DMS114 treated with DMSO at 0.1 percent for 48 hours (cell line): ENCODE measurements around the gene PAM16.
"Not testable (repeated sequence)": the region's sequence is repeated elsewhere in the genome, so short reads cannot be mapped to it uniquely, and the experiment has no call there.

ENCODE experiments used
- DNase-seq: peaks from one replicate; lab custom pipeline; 2025; ENCODE audit not compliant: unreplicated experiment; lab: John Stamatoyannopoulos, UW

The PAM16 gene

DNA sequence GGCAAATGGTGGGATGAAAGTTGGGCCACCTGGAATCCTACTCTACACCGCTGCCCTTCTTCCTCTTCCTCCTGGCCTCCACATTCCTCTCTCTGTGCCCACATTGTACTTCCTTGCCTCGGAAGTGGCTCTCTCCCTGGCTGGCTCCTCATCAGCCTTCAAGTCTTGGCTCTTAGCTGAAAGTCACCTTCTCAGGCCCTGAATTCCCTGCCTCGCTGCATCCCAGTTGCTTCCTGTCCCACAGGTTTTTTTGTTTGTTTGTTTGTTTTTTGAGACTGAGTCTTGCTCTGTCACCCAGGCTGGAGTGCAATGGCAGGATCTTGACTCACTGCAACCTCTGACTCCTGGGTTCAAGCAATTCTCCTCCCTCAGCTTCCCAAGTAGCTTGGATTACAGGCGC is 2.6 kb upstream of the PAM16 start:
- no peak for DNase-seq

DNA sequence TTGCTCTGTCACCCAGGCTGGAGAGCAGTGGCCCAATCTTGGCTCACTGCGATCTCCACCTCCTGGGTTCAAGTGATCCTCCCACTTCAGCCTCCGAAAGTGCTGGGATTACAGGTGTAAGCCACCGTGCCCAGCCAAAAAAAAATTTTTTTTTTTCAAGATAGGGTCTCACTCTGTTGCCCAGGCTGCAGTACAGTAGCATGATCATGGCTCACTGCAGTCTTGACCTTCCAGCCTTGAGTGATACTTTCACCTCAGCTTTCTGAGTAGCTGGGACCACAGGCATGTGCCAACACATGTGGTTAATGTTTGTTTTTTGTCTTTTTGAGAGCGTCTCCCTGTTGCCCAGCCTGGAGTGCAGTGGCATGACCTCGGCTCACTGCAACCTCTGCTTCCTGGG is 1.7 kb upstream of the PAM16 start:
- no peak for DNase-seq

DNA sequence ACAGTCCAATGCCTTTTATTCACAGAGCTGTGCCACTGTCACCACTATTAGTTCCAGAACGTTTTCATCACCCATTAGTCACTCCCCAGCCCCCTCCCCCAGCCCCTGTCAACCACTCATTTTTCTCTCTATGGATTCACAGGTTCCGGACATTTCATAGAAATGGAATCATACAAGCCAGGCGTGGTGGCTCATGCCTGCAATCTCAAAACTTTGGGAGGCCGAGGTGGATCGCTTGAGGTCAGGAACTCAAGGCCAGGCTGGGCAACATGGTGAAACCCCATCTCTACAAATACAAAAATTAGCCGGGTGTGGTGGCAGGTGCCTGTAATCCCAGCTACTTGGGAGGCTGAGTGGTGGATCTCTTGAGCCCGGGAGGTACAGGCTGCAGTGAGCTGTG is 759 bp upstream of the PAM16 start:
- no peak for DNase-seq

DNA sequence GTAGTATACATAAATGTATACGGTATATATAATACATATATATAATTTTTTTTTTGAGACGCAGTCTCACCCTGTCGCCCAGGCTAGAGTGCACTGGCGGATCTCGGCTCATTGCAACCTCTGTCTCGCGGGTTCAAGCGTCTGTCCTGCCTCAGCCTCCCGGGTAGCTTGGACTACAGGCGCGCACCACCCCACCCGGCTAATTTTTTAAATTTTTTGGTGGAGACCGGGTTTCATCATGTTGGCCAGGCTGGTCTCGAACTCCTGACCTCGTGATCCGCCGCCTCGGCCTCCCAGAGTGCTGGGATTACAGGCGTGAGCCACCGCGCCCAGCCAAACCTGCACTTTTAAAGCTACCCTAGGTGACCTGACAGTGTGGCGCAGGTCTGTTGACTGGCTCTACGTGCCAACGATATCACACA is 745 bp downstream of the PAM16 start:
- DNase-seq: no peak

DNA sequence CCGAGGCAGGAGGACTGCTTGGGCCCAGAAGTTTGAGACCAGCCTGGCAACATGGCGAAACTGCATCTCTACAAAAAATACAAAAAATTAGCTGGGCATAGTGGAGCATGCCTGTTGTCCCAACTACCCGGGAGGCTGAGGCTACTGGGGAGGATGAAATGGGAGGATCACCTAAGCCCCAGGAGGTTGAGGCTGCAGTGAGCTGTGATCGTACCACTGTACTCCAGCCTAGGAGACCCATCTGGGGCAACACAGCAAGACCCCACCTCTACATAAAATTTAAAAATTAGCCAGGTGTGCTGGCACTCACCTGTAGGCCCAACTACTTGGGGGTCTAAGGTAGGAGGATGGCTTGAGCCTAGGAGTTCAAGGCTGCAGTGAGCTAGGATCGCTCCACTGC is 1.8 kb downstream of the PAM16 start:
- DNase-seq: no peak

DNA sequence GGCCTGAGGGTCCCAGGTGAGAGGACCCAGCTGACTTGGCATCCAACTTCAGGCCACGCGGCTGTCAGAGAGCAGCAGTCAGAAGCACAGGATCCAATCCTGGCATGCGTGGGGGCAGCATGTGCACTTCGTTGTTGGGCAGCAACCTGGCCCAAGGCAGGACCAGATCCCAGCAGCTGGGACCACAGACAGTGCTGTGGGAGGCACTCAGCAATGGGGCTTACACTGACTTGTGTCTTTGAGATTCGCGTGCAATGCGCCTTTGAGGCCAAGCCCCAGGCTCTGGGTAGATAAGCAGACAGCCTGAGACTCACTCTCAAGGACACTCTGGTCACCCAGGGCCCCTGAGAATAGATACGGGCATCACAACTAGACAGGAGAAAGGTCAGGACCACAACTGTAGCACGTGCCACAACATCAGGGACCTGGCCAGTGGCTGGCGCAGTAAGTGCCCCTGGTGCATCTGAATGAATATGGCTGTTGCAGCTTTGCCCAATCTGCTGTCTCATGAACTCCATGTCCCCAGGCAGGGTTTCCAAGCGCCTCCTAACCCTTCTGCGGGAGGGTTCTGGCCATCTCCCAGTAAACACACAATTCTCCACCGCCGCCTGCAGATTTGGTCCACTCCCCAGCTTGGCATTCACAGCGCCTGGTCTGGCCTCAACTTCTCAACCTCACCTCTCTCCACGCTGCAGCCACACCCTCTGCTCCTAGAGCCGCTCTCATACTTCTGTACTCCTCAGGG is 3.2 kb downstream of the PAM16 start:
- DNase-seq: no peak

DNA sequence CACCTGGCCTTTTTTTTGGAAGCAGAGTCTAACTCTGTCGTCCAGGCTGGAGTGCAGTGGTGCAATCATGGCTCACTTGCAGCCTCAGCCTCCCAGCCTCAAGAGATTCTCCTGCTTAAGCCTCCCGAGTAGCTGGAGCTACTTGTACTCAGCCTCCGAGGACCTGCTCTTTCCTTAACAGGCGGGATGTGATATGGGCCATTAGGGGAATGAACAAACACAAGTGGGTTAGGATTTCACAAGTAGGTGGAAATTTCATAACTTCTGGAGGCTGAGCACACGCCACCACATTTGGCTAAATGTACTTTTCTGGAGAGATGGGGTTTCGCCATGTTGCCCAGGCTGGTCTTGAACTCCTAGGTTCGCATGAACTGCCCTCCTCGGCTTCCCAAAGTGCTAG is 4.1 kb downstream of the PAM16 start:
- no peak for DNase-seq

DNA sequence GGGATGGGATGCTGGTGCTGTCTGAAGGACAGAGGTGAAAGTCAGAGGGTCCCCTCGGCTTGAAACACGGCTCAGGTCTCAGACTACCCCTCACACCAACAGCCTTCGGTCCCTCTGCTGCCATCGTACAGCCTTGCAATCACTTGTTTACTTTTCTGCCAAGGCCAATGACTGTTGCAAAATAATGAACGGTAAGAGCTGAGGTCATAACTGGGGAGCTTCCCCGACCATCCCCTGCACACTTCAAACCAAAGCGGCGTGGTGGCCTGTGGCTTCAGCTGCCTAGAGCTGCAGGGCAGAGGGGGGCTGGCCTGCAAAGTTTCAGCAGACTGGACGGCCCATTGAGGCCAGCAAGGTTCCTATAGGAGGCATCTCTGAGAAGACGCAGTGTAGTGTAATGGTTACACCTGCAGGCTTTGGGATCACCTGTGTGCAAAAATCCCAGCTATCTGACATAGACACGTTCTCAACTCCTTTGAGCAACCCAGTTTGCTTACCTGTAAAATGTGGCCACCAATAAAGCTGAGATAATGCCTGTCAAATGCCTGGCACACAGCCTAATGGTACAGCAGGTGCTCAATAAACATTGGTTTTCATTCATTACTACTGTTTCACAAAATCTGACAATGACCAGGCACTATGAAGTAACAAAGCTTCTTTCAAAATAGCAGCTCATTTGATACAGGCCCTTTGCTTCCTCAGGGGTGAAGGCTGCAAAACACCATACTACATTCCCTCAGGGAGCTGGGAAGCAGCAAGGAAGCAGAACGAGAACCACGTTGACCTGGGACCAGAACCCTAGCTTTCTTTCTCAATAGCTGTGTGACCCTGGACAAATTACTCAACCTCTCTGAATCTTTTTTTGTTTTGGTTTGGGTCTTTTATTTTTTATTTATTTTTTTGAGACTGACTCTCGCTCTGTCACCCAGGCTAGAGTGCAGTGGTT is 5.0 kb downstream of the PAM16 start:
- no peak for DNase-seq

DNA sequence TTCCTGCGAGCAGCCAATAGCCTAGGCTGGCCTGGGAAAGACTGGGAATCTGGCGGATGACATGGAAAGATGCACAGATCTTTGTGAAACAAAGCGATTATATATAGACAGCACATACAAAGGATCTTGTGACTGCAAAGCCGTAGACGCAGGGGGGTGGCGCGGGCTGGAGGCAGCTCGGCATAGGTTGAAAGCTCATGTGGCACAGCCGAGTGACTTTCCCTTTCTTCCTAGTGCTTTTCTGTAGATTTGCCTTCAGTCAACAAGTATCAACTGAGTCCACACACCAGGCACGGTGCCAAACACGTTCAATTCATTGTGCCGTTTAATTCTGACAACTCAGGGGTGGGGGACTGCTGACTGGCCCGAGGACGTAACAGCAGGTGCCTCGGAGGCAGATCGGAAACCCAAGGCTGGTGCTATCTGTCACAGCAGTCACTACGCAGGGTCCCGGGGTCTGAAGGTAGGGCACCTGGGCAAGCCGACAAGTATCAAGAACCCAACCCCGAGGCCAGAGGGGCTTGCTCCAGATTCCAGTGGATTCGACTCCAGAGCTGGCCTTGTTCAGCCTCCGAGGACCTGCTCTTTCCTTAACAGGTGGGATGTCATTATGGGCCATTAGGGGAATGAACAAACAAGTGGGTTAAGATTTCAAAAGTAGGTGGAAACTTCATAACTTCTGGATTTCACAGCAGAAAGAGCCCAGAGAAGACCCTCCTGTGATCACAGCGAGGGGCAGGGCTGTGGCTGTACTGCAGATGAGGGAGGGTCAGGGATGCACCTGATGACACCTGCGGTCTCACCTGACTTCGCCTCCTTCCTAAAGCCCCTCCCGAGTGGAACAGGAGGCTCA is 5.9 kb downstream of the PAM16 start:
- DNase-seq: no peak

DNA sequence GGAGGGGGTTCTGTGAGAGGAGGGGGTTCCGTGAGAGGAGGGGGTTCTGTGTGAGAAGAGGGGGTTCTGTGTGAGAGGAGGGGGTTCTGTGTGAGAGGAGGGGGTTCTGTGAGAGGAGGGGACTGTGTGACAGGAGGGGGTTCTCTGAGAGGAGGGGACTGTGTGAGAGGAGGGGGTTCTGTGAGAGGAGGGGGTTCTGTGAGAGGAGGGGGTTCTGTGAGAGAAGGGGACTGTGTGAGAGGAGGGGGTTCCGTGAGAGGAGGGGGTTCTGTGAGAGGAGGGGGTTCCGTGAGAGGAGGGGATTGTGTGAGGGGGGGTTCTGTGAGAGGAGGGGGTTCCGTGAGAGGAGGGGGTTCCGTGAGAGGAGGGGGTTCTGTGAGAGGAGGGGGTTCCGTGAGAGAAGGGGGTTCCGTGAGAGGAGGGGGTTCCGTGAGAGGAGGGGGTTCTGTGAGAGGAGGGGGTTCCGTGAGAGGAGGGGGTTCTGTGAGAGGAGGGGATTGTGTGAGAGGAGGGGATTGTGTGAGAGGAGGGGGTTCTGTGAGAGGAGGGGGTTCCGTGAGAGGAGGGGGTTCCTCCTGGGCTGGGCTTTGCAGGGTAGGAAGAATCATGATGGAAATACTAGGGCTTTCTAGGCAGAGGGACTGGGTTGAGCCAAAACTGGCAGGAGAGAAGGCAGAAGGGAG is 6.7 kb downstream of the PAM16 start:
- not testable (repeated sequence) for DNase-seq

DNA sequence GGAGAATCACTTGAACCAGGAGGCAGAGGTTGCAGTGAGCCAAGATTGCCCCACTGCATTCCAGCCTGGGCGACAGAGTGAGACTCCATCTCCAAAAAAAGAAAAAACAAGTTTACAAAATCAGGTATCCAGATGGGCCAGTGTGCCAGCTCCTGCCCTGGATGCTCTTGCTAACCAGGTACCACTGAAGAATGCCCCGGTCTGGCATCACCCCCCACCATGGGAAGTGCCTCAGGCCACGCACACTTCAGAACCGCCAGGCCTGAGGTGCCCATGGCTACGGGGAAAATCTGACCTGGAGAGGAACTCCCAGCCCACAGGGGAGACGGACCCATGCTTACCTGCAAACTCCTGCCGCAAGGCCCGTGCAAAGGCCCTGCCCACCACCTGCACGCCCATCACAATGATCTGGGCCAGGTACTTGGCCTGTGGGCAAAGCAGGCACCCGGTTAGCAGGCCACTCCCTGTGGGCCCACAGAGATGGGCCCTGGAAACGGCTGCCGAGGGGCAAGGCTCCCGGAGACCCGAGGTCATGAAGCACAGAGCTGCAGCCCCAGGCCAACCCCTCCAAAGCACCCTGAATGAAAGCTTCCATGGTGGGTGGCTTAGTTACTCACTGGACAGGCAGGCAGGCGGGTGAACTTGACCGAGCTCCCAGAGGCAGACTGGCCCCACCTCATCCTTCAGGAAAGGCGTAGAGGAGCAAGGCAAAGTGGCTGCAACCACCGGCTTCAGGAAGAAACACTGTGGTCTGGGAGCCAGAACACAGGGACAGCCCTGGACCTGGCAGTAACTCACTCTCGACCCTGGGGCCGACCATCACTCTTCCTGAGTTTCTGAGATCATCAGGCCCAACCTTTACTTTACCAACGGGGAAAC is 8.0 kb downstream of the PAM16 start:
- DNase-seq: no peak

DNA sequence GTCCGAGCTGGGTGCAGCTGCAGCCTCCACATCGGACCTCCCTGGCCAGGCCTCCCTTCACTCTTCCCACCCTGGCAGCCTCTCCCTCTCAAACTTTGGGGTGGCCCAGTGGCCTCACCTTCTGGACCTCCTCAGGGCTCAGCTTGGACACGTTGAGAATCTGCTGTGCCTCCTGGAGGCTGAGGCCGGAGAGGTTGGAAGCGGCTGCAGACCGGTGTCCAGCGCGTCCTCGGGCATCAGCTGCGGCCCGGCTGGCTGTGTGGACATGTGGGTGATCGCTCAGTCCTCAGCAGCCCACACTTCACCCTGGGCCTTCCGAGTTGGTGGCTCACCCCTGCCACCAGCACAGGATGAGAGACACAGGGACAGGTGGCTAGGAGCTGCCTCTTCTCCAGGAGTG is 9.9 kb downstream of the PAM16 start:
- no peak for DNase-seq

DNA sequence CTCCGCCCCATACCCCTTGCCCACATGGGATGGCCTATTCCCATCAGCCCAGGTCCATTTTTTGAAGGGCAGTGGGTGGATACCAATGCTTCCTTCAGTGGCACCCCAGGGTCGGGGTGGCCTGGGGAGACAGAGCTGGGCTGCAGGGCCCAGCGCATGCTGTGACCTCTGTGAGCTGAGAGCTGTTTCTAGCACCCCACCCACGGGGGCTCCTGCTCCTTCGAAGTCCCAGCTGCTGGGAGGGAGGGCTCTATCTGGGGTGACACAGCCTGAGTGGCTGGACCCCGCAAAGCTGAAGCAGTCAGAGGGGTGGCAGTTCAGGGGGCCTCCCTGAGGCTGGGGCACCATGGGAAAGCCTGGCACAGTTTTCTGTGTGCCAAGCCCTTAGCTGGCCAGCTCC is 10.7 kb downstream of the PAM16 start:
- no peak for DNase-seq

DNA sequence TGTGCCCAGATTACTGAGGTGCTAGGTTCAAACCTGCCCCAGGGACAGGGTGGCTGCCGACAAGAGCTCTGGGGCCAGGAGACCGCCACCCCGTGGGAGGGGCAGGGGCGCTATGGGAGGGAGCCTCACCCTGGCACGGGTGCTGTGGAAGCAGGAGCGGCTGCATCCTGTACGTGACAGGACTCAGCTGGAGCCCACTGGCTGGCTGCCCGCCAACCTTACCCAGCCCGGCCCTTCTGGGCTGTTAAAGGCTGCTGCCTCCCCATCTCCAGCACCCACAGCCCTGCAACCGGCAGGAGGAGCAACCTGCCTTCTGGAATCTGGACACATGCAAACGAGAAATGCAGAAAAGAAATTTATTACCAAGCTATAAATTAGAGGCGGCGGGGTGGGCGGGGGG is 11.2 kb downstream of the PAM16 start:
- no peak for DNase-seq

DNA sequence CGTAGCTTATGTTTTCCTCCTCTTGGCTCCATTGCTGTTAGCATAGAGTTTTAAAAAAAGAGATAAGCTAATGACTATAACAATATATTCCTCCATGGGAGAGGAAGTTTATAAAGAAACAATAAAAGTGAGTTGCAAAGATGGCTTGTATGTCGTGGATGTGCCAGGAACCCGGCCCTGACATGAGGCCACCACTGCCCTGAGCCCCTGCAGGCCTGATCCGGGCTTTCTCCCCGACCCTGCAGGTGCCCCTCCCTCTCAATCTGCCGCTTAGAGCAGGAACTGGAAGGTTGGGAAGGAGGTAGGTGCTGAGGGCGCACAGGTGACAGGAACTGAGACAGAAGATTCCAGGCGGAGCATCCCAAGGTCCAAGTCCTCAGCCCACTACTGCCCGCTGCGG is 11.7 kb downstream of the PAM16 start:
- no peak for DNase-seq

DNA sequence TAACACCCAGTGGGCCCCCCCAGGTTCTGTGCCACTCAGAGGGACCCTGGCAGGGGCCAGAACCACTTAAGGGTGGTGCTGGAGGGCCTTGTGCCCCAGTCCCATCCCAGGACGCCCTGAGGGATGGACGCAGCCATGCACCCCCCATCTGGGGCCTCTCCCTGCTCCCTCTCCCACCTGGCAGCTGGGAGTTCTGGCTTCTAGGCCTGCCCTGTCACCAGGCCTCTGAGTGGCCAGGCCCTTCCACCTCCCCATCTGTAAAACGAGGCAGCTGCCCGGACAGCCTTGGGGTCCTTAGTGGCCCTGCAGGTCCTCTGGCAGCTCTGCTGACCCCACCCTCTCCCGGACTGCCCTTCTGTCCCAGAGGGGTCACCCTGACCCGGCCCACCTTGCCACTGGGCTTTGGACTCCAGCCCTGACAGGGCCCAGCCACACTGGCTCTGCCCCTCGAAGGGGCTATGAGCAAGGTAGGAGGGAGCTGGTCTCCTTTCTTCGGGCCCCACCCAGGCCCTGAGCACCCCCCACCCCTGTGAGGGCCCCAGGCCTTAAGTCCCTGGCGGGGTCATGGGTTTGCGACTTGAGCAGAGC is 12.3 kb downstream of the PAM16 start:
- DNase-seq: no peak

DNA sequence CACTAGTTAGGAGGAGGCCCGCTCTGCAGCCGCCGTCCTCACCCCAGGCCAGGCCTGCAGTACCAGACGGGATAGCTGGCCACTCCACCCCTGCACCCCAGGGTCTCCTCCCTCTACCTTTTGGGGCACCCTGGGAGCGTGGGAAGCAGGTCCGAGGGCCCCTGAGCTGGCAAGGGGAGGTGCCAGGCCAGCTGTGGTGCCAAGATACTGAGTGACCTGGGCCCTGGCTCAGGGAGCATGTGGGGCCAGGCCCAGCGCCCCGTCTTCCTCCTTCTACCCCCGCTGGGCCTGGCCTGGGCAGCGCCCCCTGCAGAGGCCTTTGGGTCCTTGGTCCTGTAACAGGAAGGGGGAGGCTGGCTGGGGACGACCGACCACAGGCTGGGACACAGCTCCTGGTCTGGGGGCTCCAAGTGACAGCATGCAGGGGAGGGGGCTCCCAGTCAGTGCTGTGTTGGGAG is 13.0 kb downstream of the PAM16 start:
- no peak for DNase-seq

DNA sequence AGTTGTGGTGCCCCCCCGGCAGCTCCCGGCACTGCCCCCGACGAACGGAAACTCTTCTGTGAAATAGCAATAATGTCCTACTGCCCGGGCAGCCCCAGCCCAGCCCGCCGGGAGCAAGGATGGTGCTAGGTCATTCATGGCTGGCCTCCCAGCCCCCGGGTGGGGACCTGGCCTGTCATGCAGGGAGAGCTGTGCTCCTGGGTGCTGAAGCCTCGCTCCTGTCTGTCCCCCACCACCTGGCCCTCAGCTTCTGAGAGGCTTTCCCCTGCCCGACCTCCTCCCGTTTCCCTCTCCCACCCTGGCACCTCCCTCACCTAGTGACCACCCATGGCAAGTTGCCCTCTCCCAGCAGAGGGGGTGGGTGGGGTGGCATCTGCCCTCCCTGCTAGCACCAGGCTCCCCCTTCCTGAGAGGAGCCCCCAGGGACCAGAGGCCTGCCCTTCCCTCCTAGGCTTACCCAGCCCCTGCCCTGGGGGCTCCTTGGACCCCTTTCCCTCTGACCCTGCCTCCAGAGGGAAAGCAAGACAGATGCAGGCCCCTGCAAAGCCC is 13.5 kb downstream of the PAM16 start:
- no peak for DNase-seq
